ENCODE measurements around the gene AMPH.
"Not testable (repeated sequence)": the region's sequence is repeated elsewhere in the genome, so short reads cannot be mapped to it uniquely, and the experiment has no call there.

Gene AMPH

GRCh38 chr7:38396852-38397251 lies 234.3 kb downstream of the AMPH start:
- DNase-seq (ENCODE audit: low read depth in 2 of 2), result no peak

- DNase-seq (ENCODE audit: low read depth in 2 of 2), result not testable (repeated sequence)
These were observed 235.1 kb downstream of the AMPH start for GRCh38 chr7:38395921-38396552.

- no peak for DNase-seq (ENCODE audit: low read depth in 2 of 2)
These were observed 236.5 kb downstream of the AMPH start for GRCh38 chr7:38394660-38395059.

- DNase-seq (ENCODE audit: low read depth in 2 of 2), result no peak
These were observed 237.3 kb downstream of the AMPH start for GRCh38 chr7:38393874-38394273.

- DNase-seq (ENCODE audit: low read depth in 2 of 2), result no peak
These were observed 239.4 kb downstream of the AMPH start for GRCh38 chr7:38391751-38392150.

- DNase-seq (ENCODE audit: low read depth in 2 of 2), result no peak
These were observed 245.5 kb downstream of the AMPH start for GRCh38 chr7:38385682-38386081.

GRCh38 chr7:38383281-38383680 lies 247.9 kb downstream of the AMPH start:
- no peak for DNase-seq (ENCODE audit: low read depth in 2 of 2)

GRCh38 chr7:38382684-38383083 lies 248.5 kb downstream of the AMPH start:
- no peak for DNase-seq (ENCODE audit: low read depth in 2 of 2)

- no peak for DNase-seq (ENCODE audit: low read depth in 2 of 2)
These were observed 255.7 kb downstream of the AMPH start for GRCh38 chr7:38375453-38375852.

GRCh38 chr7:38374507-38374906 lies 256.7 kb downstream of the AMPH start:
- DNase-seq (ENCODE audit: low read depth in 2 of 2), result no peak

GRCh38 chr7:38373155-38373554 lies 258.0 kb downstream of the AMPH start:
- no peak for DNase-seq (ENCODE audit: low read depth in 2 of 2)

- DNase-seq (ENCODE audit: low read depth in 2 of 2), result no peak
These were observed 258.9 kb downstream of the AMPH start for GRCh38 chr7:38372290-38372689.

- DNase-seq (ENCODE audit: low read depth in 2 of 2), result peak; percentile 49 to 51
These were observed 261.2 kb downstream of the AMPH start for GRCh38 chr7:38369816-38370493.

- DNase-seq (ENCODE audit: low read depth in 2 of 2), result peak; percentile 29 to 39
These were observed 263.0 kb downstream of the AMPH start for GRCh38 chr7:38368191-38368605.

GRCh38 chr7:38367301-38367890 lies 263.8 kb downstream of the AMPH start:
- DNase-seq (ENCODE audit: low read depth in 2 of 2), result no peak

- DNase-seq (ENCODE audit: low read depth in 2 of 2), result not testable (repeated sequence)
These were observed 267.8 kb downstream of the AMPH start for GRCh38 chr7:38363379-38363778.

- not testable (repeated sequence) for DNase-seq (ENCODE audit: low read depth in 2 of 2)
These were observed 268.4 kb downstream of the AMPH start for GRCh38 chr7:38362611-38363237.

- DNase-seq (ENCODE audit: low read depth in 2 of 2), result no peak
These were observed 270.4 kb downstream of the AMPH start for GRCh38 chr7:38360776-38361175.

- not testable (repeated sequence) for DNase-seq (ENCODE audit: low read depth in 2 of 2)
These were observed 272.0 kb downstream of the AMPH start for GRCh38 chr7:38359071-38359601.

GRCh38 chr7:38358273-38358831 lies 272.8 kb downstream of the AMPH start:
- not testable (repeated sequence) for DNase-seq (ENCODE audit: low read depth in 2 of 2)

- DNase-seq (ENCODE audit: low read depth in 2 of 2), result not testable (repeated sequence)
These were observed 276.8 kb downstream of the AMPH start for GRCh38 chr7:38354271-38354851.
